GM12878 (cell line): ENCODE measurements around the gene DLX1. TPM values are rescaled to one million over a fixed set of nuclear protein-coding genes. Genes with fewer than 3 reads are reported as not detected.

ENCODE experiments used
- ATAC-seq: fragments of 200-7000 bp; cut with Tn5 transposase; 3 replicates; pipeline ENCODE4 v1.9.1; 2020; ENCODE audit warnings: mild to moderate bottlenecking, moderate library complexity
- BruUV-seq: library from RNA; stranded (reverse); fragments of 400-500 nt; replicated peaks from 2 replicates; lab custom pipeline; 2021; lab: Mats Ljungman, UMichigan
- CTCF ChIA-PET: fragments of 300-600 bp; sonication (Branson Sonifier 250); formaldehyde crosslinking; extraction: SDS; loops from one replicate; lab custom pipeline; 2021; ENCODE audit warnings: inconsistent platforms; lab: Yijun Ruan, JAX
- POLR2A ChIA-PET: fragments of 350-600 bp; formaldehyde crosslinking; extraction: SDS; loops from one replicate; lab custom pipeline; 2021; ENCODE audit warnings: inconsistent platforms; lab: Charles Lee
- RAD21 ChIA-PET: fragments of 300-600 bp; sonication (Branson Sonifier 250); formaldehyde crosslinking; loops from one replicate; lab custom pipeline; 2023; ENCODE audit warnings: antibody characterized with exemption; ENCODE audit not compliant: unreplicated experiment; lab: Charles Lee
- SMC1A ChIA-PET: fragments of 300-600 bp; sonication (Branson Sonifier 250); formaldehyde crosslinking; loops from one replicate; lab custom pipeline; 2023; ENCODE audit not compliant: unreplicated experiment, uncharacterized antibody; lab: Charles Lee
- DNase-seq: peaks from one replicate; pipeline ENCODE4 v3.0.0-alpha.2; 2011; ENCODE audit warnings: low read depth, low spot score
- FAIRE-seq: peaks from 3 replicates; lab custom pipeline; 2011; peaks lifted over from hg19 to GRCh38; lab: Jason Lieb, UNC
- H2AFZ ChIP-seq: 2 replicates; pipeline ENCODE4 v1.6.0; 2011; ENCODE audit warnings: low read depth, low read length, control low read depth; ENCODE audit not compliant: control insufficient read depth
- H3K27ac ChIP-seq: 2 replicates; pipeline ENCODE4 v1.5.1; 2011; ENCODE audit warnings: control low read depth; ENCODE audit not compliant: control insufficient read depth, insufficient read depth
- H3K27me3 ChIP-seq, 2 experiments: replicated peaks in 1 of 2; 2 replicates each; pipeline versions ENCODE4 v1.6.0 to v1.6.1; 2011; ENCODE audit warnings: low read length in 1 of 2; ENCODE audit not compliant: control insufficient read depth in 2 of 2, insufficient read depth in 2 of 2
- H3K36me3 ChIP-seq, 2 experiments: 2 replicates each; pipeline ENCODE4 v1.5.1; 2011; ENCODE audit warnings: low read length in 1 of 2; ENCODE audit not compliant: control insufficient read depth in 2 of 2, insufficient read depth in 2 of 2
- H3K4me1 ChIP-seq: 2 replicates; pipeline ENCODE4 v1.6.1; 2011; ENCODE audit warnings: mild to moderate bottlenecking, low read length, moderate library complexity, mixed read lengths; ENCODE audit not compliant: control insufficient read depth, insufficient read depth
- H3K4me2 ChIP-seq: 2 replicates; pipeline ENCODE4 v1.6.0; 2011; ENCODE audit warnings: control low read depth; ENCODE audit not compliant: control insufficient read depth, insufficient read depth
- H3K4me3 ChIP-seq: fragments of 200-600 bp; sonication (generic); 2 replicates; pipeline ENCODE4 v1.5.1; 2016
- H3K79me2 ChIP-seq: 2 replicates; pipeline ENCODE4 v1.6.0; 2011; ENCODE audit warnings: low read length; ENCODE audit not compliant: control insufficient read depth, insufficient read depth
- H3K9ac ChIP-seq: 2 replicates; pipeline ENCODE4 v1.8.0; 2011; ENCODE audit warnings: low read length, control low read depth, mixed read lengths; ENCODE audit not compliant: control insufficient read depth, insufficient read depth
- H3K9me3 ChIP-seq: replicated peaks from 3 replicates; pipeline ENCODE4 v1.5.1; 2011; ENCODE audit warnings: mild to moderate bottlenecking, low read length; ENCODE audit not compliant: control insufficient read depth, insufficient read depth
- H4K20me1 ChIP-seq: 2 replicates; pipeline ENCODE4 v1.6.0; 2011; ENCODE audit not compliant: control insufficient read depth, insufficient read depth
- CBX3 ChIP-seq: fragments of 200-600 bp; sonication (generic); IDR thresholded peaks from 2 replicates; pipeline ENCODE4 v1.6.1; 2016; ENCODE audit warnings: low read depth, borderline replicate concordance
- HDAC2 ChIP-seq: fragments of 200-600 bp; sonication (generic); IDR thresholded peaks from 2 replicates; pipeline ENCODE4 v1.6.1; 2017
- HDAC6 ChIP-seq: fragments of 200-600 bp; sonication (generic); IDR thresholded peaks from one replicate; pipeline ENCODE4 v1.8.0; 2017; ENCODE audit warnings: antibody characterized with exemption; ENCODE audit not compliant: unreplicated experiment
- IKZF2 ChIP-seq, 2 experiments: fragments of 450-650 bp; IDR thresholded peaks; 2 replicates each; pipeline ENCODE4 v1.6.1; 2017; ENCODE audit warnings: mild to moderate bottlenecking in 2 of 2, moderate library complexity in 2 of 2
- MXI1 ChIP-seq: fragments of 150-350 bp; IDR thresholded peaks from 2 replicates; pipeline ENCODE4 v1.6.1; 2011; ENCODE audit warnings: low read depth, mild to moderate bottlenecking, inconsistent platforms, low read length, improper control_type of control experiment
- NFYB ChIP-seq: IDR thresholded peaks from 2 replicates; pipeline ENCODE4 v1.6.1; 2011; ENCODE audit warnings: low read depth, mild to moderate bottlenecking, low read length, improper control_type of control experiment, moderate library complexity; ENCODE audit not compliant: insufficient read depth
- PAX8 ChIP-seq: fragments of 450-650 bp; IDR thresholded peaks from 2 replicates; pipeline ENCODE4 v1.6.1; 2017; ENCODE audit warnings: mild to moderate bottlenecking, moderate library complexity
- POU2F2 ChIP-seq: IDR thresholded peaks from 3 replicates; pipeline ENCODE4 v1.6.1; 2011; ENCODE audit warnings: low read depth, mild to moderate bottlenecking, low read length, borderline replicate concordance
- RCOR1 ChIP-seq: conservative IDR thresholded peaks from 2 replicates; pipeline ENCODE4 v1.6.1; 2012; ENCODE audit warnings: low read depth, low read length, improper control_type of control experiment
- SMAD1 ChIP-seq: fragments of 450-650 bp; IDR thresholded peaks from 2 replicates; pipeline ENCODE4 v1.6.1; 2018; ENCODE audit warnings: mild to moderate bottlenecking, low read depth; ENCODE audit not compliant: partially characterized antibody
- SMAD5 ChIP-seq: IDR thresholded peaks from 2 replicates; pipeline ENCODE4 v1.6.1; 2016; ENCODE audit warnings: antibody characterized with exemption, low read depth
- TCF12 ChIP-seq: IDR thresholded peaks from 2 replicates; pipeline ENCODE4 v1.6.1; 2011; ENCODE audit warnings: low read depth, mild to moderate bottlenecking, low read length
- WGBS: methylation state at CpG from one replicate; pipeline ENCODE4 v1.1.6; 2016; ENCODE audit warnings: low lambda C conversion rate; ENCODE audit not compliant: insufficient replicate concordance, insufficient coverage; ENCODE audit errors: missing lambda C conversion rate; 5-methylcytosine and 5-hydroxymethylcytosine counted together
- in situ Hi-C: fragments of 300-500 bp; cut with MboI; formaldehyde crosslinking; loops from 9 replicates; pipeline ENCODE4 v1.14.3; 2018; ENCODE audit warnings: mixed read lengths
- intact Hi-C: fragments of 100-400 bp; cut with micrococcal nuclease; formaldehyde crosslinking; loops from one replicate; pipeline ENCODE4 v1.14.2; 2022; ENCODE audit not compliant: unreplicated experiment
- polyA plus RNA-seq, 11 experiments: library from polyadenylated mRNA; depleted of rRNA in 4 of 11; unstranded in 6 of 11; stranded (reverse) in 5 of 11; fragments of >200 nt; fragmentation: Nextera tagmentation in 4 of 11; fragmentation: Illumina TruSeq in 1 of 11; extraction: Ambion mirVana in 4 of 11; extraction: Trizol in 1 of 11; gene quantifications; 1 replicate in 1 of 11; 2 replicates in 10 of 11; pipeline versions ENCODE4 v1.2.1 to v1.2.3, GENCODE V29; 2011 to 2016; ENCODE audit warnings: inconsistent platforms in 2 of 11, missing spikeins in 2 of 11, low read depth in 1 of 11
- total RNA-seq, 4 experiments: library from RNA; depleted of rRNA in 3 of 4; stranded (reverse); fragments of >200 nt in 3 of 4; fragmentation: Illumina TruSeq in 1 of 4; extraction: Trizol in 1 of 4; gene quantifications; 2 replicates each; pipeline versions ENCODE4 v1.2.1 to v1.2.3, GENCODE V29; 2013 to 2021
- TF ChIP-seq, protein P1 (sequence below): IDR thresholded peaks from 2 replicates; pipeline ENCODE4 v1.6.1; 2012; ENCODE audit warnings: improper control_type of control experiment, low read depth, low read length; ENCODE audit not compliant: insufficient replicate concordance
- TF ChIP-seq, protein P2 (sequence below): fragments of 450-650 bp; IDR thresholded peaks from 2 replicates; pipeline ENCODE4 v1.6.1; 2017; ENCODE audit warnings: mild to moderate bottlenecking

Gene DLX1
- total and polyA plus RNA-seq, 10 of the 15 experiments (the other 5 are each of a cell fraction or from before 2014, with no cell fraction given) = 0.06 TPM; not detected in 9

DNA sequence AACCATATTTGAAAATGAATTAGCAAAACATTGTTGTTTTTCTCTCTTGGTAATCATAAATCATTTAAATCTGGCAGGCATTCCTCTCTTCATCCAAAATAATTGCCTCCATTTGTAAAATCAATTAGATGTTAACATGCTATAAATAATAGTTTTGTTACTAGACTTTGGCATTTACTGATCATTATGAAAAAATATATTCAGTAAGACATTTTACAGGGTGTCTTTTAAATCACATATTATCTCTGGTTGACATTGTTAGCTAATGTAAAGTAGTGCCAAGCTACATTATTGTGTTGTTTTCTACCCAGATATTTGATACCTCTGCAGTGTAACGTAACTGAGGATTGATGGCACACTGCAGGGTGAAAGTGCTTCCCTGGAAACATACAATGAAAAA is 31.8 kb upstream of the DLX1 start:
- Histone ChIP-seq H3K79me2 (no peaks in the 10 kb centered on the region), H3K4me1 (no peaks in the 10 kb centered on the region), H3K4me2 (no peak overlapping the region), H3K27ac (no peak overlapping the region), H3K9ac (no peak overlapping the region), H2AFZ (no peak overlapping the region), H3K27me3 (no peaks in the 10 kb centered on the region), H3K9me3 (no peaks in the 10 kb centered on the region), H3K36me3 (no peaks in the 10 kb centered on the region), H3K4me3 (no peak overlapping the region), H4K20me1 (no peaks in the 10 kb centered on the region)
- intact Hi-C loops (no loop called here), in situ Hi-C loops (no loop called here)
- WGBS = 93% methylated on average over 1 of the region's 1 CpG
- ChIA-PET POLR2A (no interaction called here), SMC1A (no interaction called here), RAD21 (no interaction called here), CTCF (interaction anchor here (1.0 kb wide), 1 partner anchor 10 kb away, joined by 3 read pairs; no protein-coding TSS in a partner anchor)
- no peak for TF ChIP-seq HDAC2
- no peak for TF ChIP-seq HDAC6
- TF ChIP-seq SMAD5 = no peak
- TF ChIP-seq MXI1 = no peak
- TF ChIP-seq, protein P1, sequence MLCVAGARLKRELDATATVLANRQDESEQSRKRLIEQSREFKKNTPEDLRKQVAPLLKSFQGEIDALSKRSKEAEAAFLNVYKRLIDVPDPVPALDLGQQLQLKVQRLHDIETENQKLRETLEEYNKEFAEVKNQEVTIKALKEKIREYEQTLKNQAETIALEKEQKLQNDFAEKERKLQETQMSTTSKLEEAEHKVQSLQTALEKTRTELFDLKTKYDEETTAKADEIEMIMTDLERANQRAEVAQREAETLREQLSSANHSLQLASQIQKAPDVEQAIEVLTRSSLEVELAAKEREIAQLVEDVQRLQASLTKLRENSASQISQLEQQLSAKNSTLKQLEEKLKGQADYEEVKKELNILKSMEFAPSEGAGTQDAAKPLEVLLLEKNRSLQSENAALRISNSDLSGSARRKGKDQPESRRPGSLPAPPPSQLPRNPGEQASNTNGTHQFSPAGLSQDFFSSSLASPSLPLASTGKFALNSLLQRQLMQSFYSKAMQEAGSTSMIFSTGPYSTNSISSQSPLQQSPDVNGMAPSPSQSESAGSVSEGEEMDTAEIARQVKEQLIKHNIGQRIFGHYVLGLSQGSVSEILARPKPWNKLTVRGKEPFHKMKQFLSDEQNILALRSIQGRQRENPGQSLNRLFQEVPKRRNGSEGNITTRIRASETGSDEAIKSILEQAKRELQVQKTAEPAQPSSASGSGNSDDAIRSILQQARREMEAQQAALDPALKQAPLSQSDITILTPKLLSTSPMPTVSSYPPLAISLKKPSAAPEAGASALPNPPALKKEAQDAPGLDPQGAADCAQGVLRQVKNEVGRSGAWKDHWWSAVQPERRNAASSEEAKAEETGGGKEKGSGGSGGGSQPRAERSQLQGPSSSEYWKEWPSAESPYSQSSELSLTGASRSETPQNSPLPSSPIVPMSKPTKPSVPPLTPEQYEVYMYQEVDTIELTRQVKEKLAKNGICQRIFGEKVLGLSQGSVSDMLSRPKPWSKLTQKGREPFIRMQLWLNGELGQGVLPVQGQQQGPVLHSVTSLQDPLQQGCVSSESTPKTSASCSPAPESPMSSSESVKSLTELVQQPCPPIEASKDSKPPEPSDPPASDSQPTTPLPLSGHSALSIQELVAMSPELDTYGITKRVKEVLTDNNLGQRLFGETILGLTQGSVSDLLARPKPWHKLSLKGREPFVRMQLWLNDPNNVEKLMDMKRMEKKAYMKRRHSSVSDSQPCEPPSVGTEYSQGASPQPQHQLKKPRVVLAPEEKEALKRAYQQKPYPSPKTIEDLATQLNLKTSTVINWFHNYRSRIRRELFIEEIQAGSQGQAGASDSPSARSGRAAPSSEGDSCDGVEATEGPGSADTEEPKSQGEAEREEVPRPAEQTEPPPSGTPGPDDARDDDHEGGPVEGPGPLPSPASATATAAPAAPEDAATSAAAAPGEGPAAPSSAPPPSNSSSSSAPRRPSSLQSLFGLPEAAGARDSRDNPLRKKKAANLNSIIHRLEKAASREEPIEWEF = no peak
- no peak for TF ChIP-seq TCF12
- TF ChIP-seq RCOR1 = no peak
- TF ChIP-seq IKZF2 (IDR thresholded peaks at IDR 0.05) = no peak
- TF ChIP-seq SMAD1 = no peak
- TF ChIP-seq PAX8 = no peak
- no peak for TF ChIP-seq CBX3
- TF ChIP-seq, protein P2, sequence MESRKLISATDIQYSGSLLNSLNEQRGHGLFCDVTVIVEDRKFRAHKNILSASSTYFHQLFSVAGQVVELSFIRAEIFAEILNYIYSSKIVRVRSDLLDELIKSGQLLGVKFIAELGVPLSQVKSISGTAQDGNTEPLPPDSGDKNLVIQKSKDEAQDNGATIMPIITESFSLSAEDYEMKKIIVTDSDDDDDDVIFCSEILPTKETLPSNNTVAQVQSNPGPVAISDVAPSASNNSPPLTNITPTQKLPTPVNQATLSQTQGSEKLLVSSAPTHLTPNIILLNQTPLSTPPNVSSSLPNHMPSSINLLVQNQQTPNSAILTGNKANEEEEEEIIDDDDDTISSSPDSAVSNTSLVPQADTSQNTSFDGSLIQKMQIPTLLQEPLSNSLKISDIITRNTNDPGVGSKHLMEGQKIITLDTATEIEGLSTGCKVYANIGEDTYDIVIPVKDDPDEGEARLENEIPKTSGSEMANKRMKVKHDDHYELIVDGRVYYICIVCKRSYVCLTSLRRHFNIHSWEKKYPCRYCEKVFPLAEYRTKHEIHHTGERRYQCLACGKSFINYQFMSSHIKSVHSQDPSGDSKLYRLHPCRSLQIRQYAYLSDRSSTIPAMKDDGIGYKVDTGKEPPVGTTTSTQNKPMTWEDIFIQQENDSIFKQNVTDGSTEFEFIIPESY = no peak
- no peak for TF ChIP-seq POU2F2
- no peak for TF ChIP-seq NFYB
- BruUV-seq = no TSS peak
- ATAC-seq = no peak
- FAIRE-seq = no peak
- DNase-seq = no peak
